ENCODE data around the gene PRKCH.

PRKCH gene

DNA sequence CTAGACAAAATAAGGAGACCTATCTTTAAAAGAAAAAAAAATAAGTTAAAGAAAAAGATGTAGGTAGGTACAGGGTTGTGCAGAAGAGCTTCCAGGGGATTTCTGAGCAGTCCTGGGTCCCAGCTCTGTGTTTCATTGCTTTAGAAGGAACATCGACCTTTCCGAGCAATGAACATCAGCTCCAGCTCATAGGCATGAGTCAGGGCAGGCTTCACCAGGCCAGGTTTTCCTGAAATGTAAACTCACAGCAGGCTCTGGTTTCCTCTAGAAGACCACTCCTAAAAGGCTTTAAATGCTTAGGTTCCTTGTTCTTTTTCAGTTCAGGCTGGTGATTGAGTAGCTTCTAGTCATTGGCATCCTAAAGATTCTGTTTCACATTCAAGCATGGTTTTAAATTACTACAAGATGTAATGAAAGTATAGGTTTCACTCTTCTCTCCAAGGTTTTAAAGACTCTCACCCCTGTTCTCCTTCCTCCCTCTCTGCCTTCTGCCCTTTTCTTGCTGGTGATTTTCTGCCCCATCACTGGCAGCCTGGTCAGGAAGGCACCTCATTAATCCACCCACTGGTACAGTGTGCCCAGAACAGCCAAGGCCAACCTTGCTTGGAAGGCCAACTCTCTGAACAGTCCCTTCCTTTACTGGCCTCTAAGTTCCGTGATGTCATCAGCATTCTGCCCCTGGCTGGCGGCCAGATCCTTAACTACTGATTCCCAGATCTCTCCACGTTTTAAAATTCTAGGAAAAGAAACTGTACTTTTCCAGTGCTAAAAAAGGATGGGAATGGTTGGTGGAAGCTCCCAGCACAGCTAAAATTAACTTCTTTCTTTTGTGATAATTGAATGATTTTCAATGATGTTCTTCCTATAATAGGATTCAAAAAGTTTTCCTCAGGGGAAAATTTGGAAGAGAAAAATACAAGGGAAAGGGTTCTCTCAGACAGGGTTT is 264.5 kb downstream of the PRKCH start:
- no peak for DNase-seq (ENCODE audit: low read depth, low spot score)

DNA sequence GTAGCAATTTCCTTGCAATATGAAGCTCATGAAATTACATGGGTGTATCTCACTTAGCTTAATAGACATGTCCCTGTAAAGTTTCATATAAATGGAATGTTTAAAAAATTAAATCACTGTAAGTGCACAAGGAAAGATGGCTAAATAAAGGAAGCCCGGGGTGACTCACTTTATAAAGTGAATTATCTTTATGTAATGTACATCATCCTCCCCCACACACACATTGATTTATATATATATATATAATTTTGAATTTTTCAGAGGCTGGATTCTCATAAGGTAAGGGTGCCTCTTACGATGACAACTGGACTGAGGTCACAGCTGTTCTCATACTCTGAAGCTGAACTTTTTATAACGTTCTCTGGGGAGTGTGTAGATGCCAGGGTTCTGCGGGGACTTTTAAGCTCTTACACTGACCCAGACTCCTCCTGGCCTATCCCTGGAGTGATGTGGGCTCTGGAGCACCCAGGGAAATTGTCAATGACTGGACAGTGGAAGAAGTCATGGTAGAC is 265.2 kb downstream of the PRKCH start:
- DNase-seq (ENCODE audit: low read depth, low spot score): no peak

DNA sequence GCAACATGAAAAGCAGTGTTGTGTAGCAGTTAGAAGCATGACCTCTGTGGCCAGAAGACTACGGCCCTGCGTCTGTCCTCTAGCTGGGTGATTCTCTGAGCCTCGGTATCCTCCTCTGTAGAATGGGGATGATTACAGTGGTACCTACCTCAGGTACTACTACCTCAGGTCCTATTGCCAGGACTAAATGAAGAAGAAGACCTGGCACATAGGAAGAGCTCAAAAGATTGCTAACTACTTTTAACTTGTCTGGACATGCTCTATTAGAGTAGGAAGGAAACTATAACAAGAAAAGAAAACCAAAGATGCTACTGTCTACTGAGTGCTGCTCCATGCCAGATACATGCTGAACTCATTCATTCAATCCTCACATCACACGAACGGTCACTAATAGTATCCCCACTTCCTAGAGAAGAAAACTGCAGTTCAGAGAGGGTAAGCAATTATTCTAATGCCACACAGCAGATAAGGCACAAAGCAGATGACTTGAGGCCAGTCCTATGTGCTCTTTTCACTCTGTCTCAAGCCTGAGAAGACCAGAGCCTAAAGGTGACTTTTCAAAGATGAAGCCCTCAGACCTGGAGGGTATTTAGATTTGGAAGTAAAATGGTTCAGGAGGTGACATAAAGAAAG is 265.8 kb downstream of the PRKCH start:
- DNase-seq (ENCODE audit: low read depth, low spot score): no peak

DNA sequence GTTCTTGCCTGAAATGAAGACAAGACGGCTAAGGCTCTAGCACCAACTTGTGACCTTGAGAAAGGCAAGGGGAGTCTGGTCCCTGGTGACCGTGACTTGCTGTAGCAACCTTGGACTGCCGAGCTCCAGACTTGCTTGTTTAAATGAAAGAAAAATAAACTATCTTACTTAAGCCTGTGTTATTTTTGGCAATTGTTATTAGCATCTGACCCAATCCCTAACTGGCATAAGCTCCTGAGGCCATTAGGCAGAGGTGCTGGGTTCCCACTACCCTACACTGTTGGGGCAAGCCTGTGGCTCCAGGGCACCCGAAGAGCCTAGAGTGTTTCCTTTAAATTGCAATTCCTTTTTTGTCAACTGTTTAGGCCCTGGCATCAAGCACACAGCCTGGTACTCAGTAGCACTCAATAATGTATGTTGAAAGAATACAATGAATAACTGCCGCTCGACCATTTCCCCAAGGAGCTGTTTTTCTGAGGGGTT is 267.1 kb downstream of the PRKCH start:
- no peak for DNase-seq (ENCODE audit: low read depth, low spot score)

DNA sequence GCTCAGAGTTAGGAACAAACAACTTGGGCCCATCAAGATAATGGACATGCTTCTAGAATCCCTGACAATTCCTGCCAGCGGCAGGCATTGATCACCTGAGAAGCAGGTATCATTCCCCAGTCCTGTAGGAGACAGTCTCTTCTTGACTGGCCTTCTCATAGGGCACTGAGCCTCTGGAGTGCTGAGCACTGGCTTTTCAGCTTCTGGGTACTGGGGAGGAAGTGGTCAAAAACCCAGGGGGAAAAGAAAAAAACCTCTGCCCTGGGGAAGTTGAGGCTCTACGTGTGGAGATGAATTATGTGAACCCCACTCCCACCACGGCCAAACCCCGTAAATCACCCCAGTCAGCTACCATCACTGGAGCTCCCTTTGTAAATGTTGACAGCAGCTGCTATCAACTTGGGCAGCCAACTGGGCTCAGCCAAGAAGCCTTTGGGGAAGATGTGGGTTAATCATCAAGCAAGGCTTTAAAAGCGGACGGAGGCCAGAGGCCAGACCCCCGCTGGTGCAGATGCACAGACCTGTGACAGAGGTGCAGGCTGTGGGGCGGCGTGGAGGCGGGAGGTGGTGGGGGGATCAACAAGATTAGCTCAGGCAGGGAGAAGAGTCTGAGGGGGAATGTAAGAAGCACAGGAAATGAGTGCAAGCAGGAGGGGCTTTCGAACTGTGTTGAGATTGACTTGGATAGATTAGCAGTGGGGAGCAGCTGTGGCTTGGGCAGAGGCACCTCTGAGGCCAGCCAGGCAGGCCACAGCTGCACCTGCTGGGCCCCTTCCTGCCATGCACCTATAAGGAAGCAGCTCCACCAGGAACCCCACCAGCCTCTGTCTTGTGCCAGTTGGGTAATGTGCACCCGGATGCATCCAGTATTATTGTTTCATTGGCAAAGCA is 268.6 kb downstream of the PRKCH start:
- DNase-seq (ENCODE audit: low read depth, low spot score): no peak

DNA sequence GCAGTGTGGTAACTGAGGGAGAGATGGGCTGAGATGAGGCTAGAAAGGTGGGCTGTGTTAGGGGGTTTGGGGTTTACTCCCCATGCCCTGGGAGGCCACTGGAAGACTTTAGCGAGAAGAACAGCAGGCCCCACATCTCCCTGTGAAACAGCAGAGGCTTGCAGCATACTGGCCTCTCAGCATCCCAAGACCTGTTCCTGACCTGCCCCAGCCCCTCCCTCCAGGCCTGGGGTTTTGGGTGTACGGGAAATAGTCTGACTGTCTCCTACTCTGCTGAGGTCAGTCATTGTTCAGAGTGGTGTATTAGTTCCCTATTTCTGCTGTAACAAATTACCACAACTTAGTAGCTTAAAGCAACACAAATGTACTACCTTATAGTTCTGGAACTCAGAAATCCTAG is 270.5 kb downstream of the PRKCH start:
- no peak for DNase-seq (ENCODE audit: low read depth, low spot score)

DNA sequence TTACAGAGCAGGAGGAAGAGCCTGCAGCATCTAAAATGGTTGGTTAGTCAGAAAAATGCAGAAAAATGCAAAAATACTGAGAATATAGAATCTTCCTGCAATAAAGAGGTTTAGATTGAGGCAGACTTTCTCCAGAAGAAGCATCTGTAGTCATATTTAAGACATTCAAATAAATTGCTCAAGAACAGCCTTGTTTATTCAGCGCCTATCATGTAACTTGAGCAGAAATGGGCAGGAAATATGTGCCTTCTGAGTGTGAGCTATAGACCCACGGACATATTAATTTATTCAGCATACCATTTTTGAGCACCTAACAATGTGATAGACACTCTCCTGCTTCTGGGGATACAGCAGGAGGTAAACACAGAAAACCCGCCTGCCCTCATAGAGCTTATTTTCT is 272.0 kb downstream of the PRKCH start:
- no peak for DNase-seq (ENCODE audit: low read depth, low spot score)

DNA sequence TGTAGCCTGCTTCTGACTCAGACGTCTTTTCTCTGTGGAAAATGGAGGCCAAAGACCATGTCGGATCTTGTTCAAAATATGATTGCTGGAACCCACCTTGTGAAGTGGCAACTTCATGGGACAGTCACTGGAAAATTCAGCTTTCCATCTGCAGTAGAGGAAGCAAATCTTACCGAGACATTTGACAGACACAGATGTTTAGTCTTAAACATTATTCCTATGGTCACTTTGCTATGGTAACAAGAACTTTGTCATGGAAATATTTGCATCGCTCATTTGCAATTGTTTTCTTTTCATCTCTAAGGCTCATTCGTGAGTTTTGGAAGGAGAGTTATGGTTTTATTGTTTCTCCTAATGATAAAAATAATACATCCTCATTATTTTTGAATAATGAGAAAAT is 275.6 kb downstream of the PRKCH start:
- no peak for DNase-seq (ENCODE audit: low read depth, low spot score)

DNA sequence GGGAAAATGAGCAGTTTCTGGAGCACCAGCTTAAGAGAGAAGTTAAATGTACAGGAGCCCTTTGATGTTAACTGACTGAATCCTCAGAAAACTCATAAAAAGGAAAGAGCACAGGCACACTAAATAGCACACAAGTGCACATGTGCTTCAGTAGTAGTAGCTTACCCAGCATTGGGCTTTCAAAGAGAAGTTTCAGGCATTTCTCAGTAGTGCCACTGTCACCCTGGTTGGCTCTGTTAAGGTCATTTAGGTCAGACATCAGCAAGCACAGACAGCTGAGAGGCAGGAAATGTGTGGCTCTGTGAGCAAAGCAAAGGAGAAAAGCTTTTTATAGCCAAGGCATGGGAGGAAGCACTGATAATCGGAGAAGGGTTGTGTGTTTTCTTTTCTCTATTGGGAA is 277.6 kb downstream of the PRKCH start:
- no peak for DNase-seq (ENCODE audit: low read depth, low spot score)

DNA sequence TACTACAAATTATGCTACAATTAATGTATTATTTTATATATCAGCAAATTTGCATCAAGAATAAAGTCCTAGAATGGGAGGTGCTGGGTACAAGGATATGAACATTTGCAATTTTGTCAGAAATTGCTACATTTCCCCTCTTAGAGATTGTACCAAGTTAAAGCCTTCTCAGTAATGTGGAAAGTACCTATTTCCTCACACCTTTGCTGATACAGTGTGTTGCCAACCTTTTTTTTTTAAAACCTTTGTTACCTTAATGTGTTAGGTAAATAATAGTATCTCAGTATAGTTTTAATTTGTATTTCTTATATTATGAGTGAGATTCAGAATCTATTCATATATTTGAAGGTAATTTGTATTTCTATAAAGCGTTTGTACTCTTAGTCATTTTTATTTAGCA is 278.6 kb downstream of the PRKCH start:
- no peak for DNase-seq (ENCODE audit: low read depth, low spot score)

All from activated CD4-positive, CD25-positive, alpha-beta regulatory T cell treated with anti-CD3 and anti-CD28 coated beads, Interleukin-2, amount 50 U/mL, for 16 hours (primary cell).